ENCODE data around the gene MYH6.

Gene MYH6

DNA sequence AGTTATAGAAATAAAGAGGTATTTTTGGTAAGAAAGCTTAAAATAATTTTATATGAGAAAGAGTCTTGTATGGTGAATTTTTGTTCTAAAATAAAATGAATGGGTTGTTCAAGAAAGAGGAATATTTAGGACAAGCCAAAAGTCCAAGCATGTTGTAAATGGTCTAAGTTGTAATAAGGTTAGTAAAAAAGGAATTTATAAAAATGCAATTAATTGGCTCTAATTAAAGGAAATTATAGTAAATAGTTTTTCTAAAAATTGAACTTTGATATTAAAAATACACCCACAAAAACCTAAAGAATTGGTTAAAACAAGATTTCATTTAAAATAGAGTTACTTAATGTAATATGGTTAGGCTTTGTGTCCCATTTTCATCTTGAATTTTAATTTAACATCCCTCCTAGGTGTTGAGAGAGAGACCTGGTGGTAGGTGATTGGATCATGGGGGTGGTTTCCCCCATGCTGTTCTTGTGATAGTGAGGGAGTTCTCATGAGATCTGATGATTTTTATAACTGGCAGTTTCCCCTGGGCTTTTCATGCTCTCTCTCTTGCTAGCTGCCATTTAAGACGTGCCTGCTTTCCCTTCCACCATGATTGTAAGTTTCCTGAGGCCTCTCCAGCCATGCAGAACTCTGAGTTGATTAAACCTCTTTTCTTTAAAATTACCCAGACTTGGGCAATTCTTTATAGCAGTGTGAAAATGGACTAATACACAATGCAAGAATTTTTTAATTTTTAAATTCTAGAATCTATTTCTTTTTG, 68.4 kb downstream of the MYH6 start:
- no peak for DNase-seq (ENCODE audit: extremely low read depth in 1 of 2, low read depth in 1 of 2)

DNA sequence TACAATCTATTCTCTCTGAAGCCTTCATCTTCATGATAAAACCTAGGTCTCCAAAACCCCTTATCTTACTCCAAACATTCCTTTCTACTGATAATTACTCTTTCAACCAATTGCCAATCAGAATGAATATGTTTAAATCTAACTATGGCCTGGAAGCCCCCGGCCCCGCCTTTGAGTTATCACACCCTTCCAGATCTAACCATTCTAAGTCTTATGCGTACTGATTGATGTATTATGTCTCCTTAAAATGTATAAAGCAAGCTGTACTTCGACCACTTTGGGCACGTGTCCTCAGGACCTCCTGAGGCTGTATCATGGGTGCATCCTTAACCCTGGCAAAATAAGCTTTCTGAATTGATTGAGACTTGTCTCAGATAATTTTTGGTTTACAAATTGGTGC, 72.5 kb downstream of the MYH6 start:
- no peak for DNase-seq (ENCODE audit: extremely low read depth in 1 of 2, low read depth in 1 of 2)

Data from activated CD8-positive, alpha-beta memory T cell treated with anti-CD3 and anti-CD28 coated beads for 1 hour (primary cell).